ENCODE measurements around the gene AMD1.

Gene AMD1

DNA sequence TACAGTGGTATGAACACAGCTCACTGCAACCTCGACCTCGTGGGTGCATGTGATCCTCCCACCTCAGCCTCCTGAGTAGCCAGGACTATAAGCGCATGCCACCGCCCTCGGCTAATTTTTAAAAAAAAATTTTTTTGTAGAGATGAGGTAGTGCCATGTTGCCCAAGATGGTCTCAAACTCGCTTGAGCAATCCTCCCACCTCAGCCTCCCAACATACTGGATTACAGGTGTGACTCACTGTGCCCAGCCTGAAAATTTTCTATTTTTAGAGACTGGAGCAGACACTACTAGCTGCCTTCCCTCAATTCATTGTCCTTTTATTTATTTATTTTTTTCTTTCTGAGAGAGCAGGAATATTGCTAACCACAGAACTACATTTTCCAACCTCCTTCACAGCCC is 63.6 kb downstream of the AMD1 start:
- DNase-seq (ENCODE audit: low spot score), result no peak

DNA sequence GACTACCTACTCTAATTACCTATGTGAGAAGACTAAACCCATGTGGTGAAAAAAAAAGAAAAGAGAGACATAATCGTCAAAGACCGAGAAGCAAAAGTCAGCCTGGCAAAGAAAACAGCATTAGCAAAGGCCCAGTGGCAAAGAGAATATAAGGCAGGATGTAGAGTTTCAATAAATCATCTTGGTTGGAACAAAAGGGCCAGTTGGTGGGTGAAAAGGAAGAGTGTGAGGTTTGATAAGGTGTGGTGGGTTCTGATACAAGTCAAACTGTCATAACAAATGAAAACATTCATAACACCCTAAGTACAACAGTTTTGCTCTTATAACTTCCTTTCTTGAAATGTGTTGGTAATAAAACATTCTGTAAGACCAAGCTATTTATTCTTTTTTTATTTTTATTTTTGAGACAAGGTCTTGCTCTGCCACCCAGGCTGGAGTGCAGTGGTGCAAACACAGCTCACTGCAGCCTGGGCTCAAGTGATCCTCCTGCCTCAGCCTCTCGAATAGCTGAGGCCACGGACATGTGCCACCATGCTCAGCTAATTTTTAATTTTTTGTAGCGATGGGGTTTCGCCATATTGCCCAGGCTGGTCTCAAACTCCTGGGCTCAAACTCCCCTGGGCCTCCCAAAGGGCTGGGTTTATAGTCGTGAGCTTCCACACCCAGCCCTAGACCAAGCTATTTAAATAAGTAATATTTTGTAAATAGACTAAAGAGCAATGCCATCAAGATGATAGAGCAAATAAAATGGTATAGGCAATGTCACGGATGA is 65.0 kb downstream of the AMD1 start:
- DNase-seq (ENCODE audit: low spot score), result no peak

DNA sequence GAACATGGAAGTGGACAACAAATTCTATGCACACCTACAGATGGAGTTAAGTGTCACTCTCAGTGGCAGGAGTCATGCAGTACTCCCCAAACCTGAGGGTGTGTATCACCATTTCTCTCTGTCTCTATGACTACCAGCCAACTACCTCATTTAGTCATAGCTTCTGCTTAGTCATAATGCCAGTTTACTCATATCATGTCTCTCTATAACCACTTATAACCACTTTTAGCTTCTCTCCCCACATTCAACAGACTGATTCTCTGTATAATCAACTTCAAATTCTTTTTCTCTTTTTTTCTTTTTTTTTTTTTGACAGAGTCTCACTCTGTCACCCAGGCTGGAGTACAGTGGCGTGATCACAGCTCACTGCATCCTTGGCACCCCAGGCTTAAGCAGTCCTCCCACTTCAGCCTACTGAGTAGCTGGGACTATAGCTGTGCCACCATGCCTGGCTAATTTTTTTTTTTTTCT is 70.1 kb downstream of the AMD1 start:
- DNase-seq (ENCODE audit: low spot score), result no peak
